Measurements from ENCODE around the gene SYCN. TPM values are rescaled to one million over a fixed set of nuclear protein-coding genes. Genes with fewer than 3 reads are reported as not detected.

The SYCN gene
- total RNA-seq, 4 donors from 2014 or later = not detected

DNA sequence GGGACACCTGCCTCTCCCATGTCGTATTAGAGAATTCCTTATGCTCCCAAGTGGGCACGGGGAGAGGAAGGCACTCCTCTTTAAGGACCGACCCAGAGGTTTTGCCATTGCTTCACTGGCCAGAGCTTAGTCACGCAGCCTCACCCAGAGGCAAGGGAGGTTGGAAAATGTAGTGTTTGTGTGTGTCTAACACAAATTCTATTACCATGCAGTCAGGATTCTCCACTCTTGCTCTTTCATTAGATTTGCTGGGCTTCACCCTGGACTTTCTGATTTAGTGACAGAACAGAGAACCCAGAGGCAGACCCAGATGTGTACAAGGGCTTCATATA, 21.9 kb downstream of the SYCN start:
- Histone ChIP-seq H3K36me3 (no peaks in the 10 kb centered on the region), H3K27ac (no peak overlapping the region), H3K4me3 (no peak overlapping the region), H3K27me3 (no peaks in the 10 kb centered on the region), H3K9me3 (no peaks in the 10 kb centered on the region), H3K4me1 (no peaks in the 10 kb centered on the region)
- no peak for DNase-seq
- TF ChIP-seq POLR2A (IDR thresholded peaks at IDR 0.05) = no peak
- TF ChIP-seq, protein P1, sequence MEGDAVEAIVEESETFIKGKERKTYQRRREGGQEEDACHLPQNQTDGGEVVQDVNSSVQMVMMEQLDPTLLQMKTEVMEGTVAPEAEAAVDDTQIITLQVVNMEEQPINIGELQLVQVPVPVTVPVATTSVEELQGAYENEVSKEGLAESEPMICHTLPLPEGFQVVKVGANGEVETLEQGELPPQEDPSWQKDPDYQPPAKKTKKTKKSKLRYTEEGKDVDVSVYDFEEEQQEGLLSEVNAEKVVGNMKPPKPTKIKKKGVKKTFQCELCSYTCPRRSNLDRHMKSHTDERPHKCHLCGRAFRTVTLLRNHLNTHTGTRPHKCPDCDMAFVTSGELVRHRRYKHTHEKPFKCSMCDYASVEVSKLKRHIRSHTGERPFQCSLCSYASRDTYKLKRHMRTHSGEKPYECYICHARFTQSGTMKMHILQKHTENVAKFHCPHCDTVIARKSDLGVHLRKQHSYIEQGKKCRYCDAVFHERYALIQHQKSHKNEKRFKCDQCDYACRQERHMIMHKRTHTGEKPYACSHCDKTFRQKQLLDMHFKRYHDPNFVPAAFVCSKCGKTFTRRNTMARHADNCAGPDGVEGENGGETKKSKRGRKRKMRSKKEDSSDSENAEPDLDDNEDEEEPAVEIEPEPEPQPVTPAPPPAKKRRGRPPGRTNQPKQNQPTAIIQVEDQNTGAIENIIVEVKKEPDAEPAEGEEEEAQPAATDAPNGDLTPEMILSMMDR (IDR thresholded peaks at IDR 0.05) = no peak
- intact Hi-C loops (cut with DNase I; ENCODE audit: low total_unique reads) = loop anchor here (10.0 kb wide), 1 partner anchor 57 kb away; the partner anchor contains the start of gene PAK4

DNA sequence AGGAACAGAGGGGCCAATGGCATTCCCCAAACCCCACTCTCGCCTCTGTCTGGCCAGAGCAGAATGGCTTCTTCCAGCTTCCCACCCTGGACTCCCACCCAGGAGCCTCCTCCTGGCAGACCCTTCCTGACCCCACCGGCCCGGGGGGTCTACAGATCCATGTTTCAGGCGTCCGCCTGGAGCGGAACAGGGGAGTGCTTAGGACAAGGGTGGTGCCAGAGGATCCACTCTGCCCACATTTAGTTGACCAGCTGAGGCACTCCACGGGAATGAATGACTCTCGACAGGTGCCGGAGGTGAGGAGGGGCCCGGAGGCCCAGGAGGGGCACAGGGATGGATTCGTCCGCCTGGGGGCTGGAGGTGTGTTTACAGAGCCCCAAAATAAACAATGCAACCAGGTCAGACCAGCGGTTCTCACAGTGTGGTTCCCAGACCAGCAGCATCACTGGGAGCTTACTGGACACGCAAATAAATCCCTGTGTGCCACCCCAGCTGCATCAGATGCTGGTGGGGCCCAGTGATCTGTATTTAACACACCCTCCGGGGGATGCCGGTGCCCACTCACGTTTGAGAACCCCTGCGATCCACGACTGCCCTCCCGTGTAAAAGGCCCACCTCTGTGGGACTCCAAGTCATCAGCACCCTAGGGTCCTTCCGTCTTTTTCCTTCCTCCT, 22.4 kb downstream of the SYCN start:
- TF ChIP-seq POLR2A (IDR thresholded peaks at IDR 0.05) = no peak
- TF ChIP-seq, protein P1 (IDR thresholded peaks at IDR 0.05) = no peak
- no peaks in the 10 kb centered on the region for H3K4me1 ChIP-seq
- no peak overlapping the region for H3K4me3 ChIP-seq
- no peak for DNase-seq
- no peaks in the 10 kb centered on the region for H3K9me3 ChIP-seq
- no peaks in the 10 kb centered on the region for H3K36me3 ChIP-seq
- H3K27ac ChIP-seq = no peak overlapping the region
- intact Hi-C loops (cut with DNase I; ENCODE audit: low total_unique reads) = loop anchor here (10.0 kb wide), 1 partner anchor 57 kb away; the partner anchor contains the start of gene PAK4
- no peaks in the 10 kb centered on the region for H3K27me3 ChIP-seq

DNA sequence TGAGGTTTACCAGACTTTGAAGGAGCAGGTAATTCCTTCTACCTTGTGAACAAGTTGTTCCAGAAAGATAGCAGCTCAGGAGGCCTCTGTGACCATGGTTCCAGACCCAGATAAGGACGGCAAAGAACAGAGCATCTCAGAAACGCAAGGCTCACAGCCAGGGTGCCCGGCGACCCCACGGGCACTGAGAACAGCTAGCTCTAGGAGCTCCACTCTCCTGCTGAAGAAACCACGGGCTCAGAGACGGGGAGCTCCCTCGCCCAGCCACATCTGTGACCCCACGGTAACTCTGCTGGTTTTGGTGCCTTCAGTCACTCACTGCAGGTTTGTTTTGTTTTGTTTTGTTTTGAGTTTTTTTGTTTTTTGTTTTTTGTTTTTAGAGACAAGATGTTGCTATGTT, 23.3 kb downstream of the SYCN start:
- Histone ChIP-seq H3K27me3 (no peaks in the 10 kb centered on the region), H3K27ac (no peak overlapping the region), H3K36me3 (no peaks in the 10 kb centered on the region), H3K9me3 (no peaks in the 10 kb centered on the region), H3K4me3 (no peak overlapping the region), H3K4me1 (no peaks in the 10 kb centered on the region)
- intact Hi-C loops (cut with DNase I; ENCODE audit: low total_unique reads) = loop anchor here (10.0 kb wide), 1 partner anchor 56 kb away; the partner anchor contains the start of gene PAK4
- no peak for TF ChIP-seq POLR2A (IDR thresholded peaks at IDR 0.05)
- TF ChIP-seq, protein P1 (IDR thresholded peaks at IDR 0.05) = no peak
- no peak for DNase-seq

DNA sequence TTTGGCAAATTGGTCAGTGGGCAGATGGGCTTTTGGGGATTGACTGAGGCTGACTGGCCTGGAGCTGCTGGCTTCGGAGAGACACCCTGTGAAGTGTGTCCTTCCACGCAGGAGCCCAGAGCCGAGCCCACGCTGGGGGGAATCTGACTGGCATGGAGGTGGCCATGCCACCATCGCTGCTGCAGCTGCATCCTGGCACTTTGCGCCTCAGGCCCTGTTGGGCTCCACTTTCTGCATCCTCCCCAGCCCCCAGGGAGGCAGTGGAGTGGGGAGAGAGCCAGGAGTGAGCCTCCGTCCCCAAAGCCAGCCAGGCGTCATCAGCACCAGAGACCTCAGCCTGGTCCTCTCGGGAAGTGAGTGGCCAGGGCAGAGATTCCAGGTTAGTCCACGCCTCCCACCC, 24.3 kb downstream of the SYCN start:
- intact Hi-C loops (cut with DNase I; ENCODE audit: low total_unique reads) = loop anchor here (10.0 kb wide), 1 partner anchor 55 kb away; the partner anchor contains the start of gene PAK4
- no peaks in the 10 kb centered on the region for H3K4me1 ChIP-seq
- no peak for DNase-seq
- no peaks in the 10 kb centered on the region for H3K36me3 ChIP-seq
- H3K27ac ChIP-seq = no peak overlapping the region
- no peak for TF ChIP-seq POLR2A (IDR thresholded peaks at IDR 0.05)
- TF ChIP-seq, protein P1 (IDR thresholded peaks at IDR 0.05) = no peak
- no peaks in the 10 kb centered on the region for H3K9me3 ChIP-seq
- no peaks in the 10 kb centered on the region for H3K27me3 ChIP-seq
- H3K4me3 ChIP-seq = no peak overlapping the region

DNA sequence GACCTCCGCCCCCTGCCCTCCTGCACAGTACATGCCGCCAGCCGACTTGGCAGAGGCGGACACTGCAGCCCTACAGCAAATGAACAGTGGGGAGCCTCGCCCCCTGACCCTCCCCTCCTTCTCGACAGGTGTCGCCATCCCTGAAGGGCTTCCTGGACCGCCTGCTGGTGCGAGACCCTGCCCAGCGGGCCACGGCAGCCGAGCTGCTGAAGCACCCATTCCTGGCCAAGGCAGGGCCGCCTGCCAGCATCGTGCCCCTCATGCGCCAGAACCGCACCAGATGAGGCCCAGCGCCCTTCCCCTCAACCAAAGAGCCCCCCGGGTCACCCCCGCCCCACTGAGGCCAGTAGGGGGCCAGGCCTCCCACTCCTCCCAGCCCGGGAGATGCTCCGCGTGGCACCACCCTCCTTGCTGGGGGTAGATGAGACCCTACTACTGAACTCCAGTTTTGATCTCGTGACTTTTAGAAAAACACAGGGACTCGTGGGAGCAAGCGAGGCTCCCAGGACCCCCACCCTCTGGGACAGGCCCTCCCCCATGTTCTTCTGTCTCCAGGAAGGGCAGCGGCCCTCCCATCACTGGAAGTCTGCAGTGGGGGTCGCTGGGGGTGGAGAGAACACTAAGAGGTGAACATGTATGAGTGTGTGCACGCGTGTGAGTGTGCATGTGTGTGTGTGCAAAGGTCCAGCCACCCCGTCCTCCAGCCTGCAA, 25.6 kb downstream of the SYCN start:
- Histone ChIP-seq H3K27me3 (no peaks in the 10 kb centered on the region), H3K36me3 (no peaks in the 10 kb centered on the region), H3K4me1 (no peaks in the 10 kb centered on the region), H3K9me3 (no peaks in the 10 kb centered on the region), H3K4me3 (no peak overlapping the region), H3K27ac (no peak overlapping the region)
- no peak for DNase-seq
- no peak for TF ChIP-seq POLR2A (IDR thresholded peaks at IDR 0.05)
- TF ChIP-seq, protein P1 (IDR thresholded peaks at IDR 0.05) = no peak
- intact Hi-C loops (cut with DNase I; ENCODE audit: low total_unique reads) = no loop called here

Measured in uterus (tissue), 4 donors.